ENCODE results near the gene CPSF7.

The CPSF7 gene

DNA sequence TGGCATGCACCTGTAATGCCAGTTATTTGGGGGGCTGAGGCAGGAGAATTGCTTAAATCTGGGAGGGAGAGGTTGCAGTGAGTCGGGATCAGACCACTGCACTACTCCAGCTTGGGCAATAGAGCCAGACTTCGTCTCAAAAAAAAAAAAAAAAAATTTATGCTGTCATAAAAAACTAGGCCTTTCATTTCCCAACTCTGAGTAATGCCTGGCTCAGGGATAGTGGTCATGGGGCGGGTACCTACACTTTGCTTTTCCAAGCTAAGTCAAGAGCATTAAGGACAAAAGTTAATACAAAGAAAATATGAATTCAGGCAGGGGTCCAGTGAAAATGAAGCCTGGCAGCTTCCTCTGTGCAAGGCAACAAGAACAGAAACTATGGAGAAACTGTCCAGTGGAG lies 16.3 kb downstream of the CPSF7 start:
- TF ChIP-seq, protein P1, sequence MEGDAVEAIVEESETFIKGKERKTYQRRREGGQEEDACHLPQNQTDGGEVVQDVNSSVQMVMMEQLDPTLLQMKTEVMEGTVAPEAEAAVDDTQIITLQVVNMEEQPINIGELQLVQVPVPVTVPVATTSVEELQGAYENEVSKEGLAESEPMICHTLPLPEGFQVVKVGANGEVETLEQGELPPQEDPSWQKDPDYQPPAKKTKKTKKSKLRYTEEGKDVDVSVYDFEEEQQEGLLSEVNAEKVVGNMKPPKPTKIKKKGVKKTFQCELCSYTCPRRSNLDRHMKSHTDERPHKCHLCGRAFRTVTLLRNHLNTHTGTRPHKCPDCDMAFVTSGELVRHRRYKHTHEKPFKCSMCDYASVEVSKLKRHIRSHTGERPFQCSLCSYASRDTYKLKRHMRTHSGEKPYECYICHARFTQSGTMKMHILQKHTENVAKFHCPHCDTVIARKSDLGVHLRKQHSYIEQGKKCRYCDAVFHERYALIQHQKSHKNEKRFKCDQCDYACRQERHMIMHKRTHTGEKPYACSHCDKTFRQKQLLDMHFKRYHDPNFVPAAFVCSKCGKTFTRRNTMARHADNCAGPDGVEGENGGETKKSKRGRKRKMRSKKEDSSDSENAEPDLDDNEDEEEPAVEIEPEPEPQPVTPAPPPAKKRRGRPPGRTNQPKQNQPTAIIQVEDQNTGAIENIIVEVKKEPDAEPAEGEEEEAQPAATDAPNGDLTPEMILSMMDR (IDR thresholded peaks at IDR 0.05), result no peak

DNA sequence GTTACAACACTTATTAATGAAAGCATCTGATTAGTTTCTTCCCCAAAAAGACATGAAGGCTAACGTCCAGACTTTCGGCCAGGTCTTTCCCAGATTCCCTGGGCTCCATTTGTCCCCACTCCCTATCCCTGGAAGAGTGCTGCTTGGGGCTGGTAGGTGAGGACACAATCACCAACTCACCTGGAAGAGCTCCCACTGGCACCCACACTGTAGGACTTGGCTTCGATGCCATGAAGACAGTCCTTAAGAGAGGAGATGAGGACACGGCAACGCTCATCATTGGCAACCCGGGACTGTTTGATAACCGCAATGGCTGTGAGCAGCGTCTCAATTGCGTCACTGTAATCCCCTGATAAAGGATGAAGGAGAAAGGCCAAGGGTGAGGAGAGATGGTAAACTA lies 18.2 kb downstream of the CPSF7 start:
- TF ChIP-seq, protein P1 (IDR thresholded peaks at IDR 0.05), result no peak

DNA sequence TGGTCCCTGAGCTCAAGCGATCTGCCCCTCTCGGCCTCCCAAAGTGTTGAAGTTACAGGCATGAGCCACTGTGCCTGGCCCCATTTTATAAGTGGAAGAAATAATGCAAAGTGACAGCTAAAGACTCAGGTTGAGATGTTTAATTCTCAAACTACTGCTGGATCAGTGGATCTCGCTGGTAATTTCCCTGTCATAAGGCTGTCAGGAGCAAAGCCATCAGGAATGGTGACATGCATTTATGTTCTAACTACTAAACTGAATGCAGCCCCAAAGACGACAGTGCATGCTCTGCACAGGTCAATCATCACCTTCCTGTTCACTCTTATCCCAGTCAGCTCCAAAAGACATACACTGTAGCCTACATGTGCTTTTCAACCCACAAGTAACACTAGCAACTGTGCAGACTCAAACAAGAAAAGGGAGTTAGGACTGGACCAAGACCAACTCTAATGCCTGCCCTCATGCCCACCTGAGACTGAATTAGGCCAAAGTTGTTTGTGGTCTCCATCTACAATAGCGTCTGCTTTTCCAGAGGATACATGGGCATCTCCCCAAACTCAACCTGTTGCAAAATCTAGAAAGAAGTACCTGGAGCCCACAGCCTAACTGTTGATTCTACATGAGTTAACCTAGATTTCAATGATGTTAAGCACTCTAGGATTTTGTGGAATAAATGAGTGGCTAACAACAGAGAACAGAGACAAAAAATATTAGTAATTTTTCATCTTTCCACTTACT lies 22.6 kb downstream of the CPSF7 start:
- TF ChIP-seq, protein P1 (IDR thresholded peaks at IDR 0.05), result no peak

DNA sequence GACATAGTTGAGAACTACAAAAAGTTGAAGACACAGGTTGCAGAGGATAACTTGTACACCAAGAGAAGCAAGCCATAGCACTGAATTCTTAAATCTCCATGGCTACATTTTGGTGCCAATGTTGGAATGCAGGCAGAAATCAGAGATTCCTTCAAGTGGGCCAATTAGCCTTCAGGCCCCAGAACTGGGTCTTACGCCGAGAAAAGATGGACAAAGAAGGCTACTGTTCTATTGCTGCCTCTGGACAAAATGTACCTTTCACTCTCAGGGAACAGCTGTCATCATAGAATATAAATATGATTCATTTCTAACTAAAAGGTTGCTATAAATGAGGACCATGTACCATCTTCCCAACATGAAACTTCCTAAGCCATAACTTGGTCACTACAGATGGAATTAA lies 23.7 kb downstream of the CPSF7 start:
- TF ChIP-seq, protein P1 (IDR thresholded peaks at IDR 0.05), result no peak

DNA sequence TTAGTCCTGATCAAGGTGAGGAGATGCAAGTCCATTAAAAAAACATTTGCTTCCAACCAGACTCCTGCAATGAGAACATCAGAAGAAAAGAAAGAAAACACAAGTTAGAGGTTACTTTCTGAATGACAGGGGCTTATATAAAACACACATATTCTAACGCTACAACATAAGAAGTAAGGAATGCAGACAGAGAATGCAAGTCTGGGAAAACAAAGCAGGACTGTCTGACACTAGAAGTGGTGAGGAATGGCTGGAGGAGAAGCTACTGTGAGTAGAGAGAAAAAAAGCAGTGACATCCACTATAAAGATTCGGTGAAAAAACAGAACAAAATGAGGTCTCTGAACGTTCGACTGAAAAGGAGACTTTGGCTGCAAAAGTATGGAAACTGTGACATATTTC lies 25.1 kb downstream of the CPSF7 start:
- TF ChIP-seq, protein P1 (IDR thresholded peaks at IDR 0.05), result no peak

DNA sequence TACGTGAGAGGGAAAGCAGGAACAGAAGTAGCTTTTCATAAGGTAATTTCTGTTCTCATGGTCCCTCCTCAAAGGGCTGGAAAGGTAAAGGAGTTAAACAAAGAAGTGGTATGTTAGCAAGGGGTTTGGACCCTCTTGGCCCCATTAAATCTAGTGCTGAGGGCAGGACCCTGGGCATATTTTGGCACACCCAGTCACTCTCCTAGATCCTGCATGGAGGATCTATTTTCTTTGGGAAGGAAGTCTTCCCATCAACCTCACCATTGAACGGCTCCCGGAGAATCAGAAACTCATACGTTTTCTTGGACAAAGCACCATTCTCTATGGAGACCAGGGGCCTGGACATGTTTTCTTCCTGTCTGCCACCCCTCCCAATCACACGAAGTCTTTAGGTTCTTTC lies 25.7 kb downstream of the CPSF7 start:
- TF ChIP-seq, protein P1 (IDR thresholded peaks at IDR 0.05), result no peak

DNA sequence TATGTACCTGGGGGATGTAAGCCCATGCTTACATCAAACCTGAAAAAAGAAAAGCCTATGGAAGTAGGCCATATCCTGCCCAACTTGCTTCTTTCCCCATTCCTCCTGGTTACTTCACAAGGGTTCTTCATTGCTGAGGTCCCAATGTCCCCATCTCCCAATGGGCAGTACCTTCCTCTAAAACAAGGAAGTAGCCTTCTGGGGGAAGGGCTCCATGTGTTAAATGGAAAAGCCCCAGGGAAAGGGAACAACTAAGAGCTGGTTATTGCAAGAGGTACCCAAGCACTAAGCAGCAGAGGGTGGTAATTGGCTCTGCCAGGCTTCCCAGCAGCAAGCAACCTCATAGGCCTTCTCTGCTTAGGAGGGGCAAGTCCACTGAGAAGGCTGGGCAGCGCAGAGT lies 26.1 kb downstream of the CPSF7 start:
- TF ChIP-seq, protein P1 (IDR thresholded peaks at IDR 0.05), result no peak

DNA sequence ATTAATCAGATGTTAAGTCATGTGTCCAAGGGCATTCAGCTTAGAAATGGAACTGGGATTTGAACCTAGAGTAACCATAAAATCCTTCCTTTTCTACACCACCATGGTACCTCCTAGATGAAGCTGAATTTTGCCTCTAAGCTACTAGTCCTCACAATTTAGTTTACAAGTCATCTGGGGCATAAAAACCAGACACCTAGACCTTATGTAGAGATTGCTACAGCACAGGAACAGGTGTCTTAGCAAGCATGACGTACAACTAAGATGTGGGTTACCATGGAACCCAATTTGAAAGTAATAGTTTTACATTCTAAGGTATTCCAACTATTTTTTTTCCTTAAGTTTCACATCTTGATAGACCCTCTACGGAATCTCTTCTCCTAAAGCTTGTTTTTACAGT lies 28.2 kb downstream of the CPSF7 start:
- TF ChIP-seq, protein P1 (IDR thresholded peaks at IDR 0.05), result no peak
